NOMO-1 treated with DMSO at 0.1 percent for 48 hours (cell line): ENCODE results near the gene NFIB.

Experiments
- DNase-seq: peaks from one replicate; lab custom pipeline; 2025; ENCODE audit not compliant: unreplicated experiment; lab: John Stamatoyannopoulos, UW

Gene NFIB

DNA sequence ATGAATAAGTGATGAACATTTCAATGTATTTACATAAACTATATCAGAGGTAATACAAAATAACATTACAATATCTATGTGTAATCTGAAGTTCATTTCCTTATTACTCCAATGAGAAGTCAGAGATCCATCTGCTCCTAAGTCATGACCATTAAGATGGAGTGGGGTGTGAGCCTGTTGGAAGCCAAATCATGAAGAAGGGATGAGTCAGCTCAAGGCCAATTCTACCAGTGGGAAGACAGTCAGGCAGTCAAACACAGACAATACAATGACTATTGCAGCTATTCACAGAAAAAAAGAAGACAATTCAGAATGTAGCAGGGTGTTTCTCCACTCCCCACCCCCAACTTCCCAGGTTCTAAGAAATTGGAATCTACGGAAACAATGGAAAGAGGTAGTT is 155.0 kb downstream of the NFIB start:
- no peak for DNase-seq

DNA sequence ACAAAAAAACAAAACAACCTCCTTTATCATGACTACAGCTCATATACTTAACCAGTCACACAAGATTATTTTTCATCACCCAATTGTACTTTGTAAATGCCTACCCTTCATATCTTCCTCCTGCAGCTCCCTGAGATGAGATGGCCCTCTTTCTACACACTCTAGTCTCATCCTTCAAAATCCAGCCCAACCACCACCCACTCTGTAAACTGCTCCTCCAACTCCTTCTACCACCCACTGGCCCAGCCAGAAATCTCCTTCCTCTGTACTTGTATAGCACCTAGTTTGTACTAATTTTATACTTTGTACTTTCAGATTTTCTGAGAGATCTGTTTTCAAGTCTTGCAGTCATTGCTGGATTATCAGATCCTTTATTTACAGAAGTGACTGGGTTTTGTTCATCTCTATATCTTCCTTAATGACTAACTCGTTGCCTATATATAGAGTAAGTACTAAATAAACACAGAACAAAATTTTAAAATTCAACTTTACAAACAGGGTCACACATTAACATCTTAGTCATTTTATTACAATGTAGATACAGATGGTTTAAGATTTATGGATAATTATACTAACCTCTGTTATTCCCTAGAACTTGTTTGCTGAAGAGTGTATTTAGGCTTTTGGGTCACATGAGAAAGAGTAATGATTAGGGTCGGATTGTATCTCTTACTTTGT is 155.7 kb downstream of the NFIB start:
- DNase-seq, result no peak

- no peak for DNase-seq
Observed at GRCh38 chr9:14157191-14157590, 156.8 kb downstream of the NFIB start.

- no peak for DNase-seq
Observed at GRCh38 chr9:14156046-14156445, 157.9 kb downstream of the NFIB start.

GRCh38 chr9:14155237-14155636 is 158.7 kb downstream of the NFIB start:
- no peak for DNase-seq

GRCh38 chr9:14153310-14153720 is 160.6 kb downstream of the NFIB start:
- DNase-seq, result no peak

GRCh38 chr9:14151451-14151850 is 162.5 kb downstream of the NFIB start:
- no peak for DNase-seq

DNA sequence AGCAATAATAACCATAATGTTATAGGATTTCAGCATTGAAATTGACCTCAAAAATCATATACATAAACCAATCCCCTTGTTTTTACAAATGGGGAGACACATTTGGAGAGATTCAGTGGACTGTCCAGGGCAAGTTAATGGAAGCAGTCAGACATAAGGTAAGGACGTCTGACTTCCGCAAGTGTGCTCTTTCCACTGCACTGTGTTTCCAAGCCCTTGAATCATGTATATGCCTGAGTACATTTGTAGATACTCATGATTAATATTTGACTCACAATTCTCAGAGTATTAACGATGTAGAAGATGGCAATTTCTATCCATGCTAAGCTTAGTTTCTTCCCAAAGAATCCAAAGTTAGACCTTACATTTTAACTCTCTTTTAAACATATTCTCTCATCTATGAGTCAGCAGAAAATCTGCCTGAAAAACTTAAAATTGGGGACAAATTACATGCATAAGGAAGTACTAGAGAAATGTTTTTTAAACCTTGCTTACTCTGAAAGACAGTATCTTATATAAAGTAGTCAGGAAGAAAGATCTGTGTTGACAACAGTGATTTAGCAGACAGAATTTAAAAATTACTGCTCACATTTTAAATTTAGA is 165.3 kb downstream of the NFIB start:
- DNase-seq, result no peak

- DNase-seq, result no peak
Observed at GRCh38 chr9:14147738-14148137, 166.2 kb downstream of the NFIB start.

DNA sequence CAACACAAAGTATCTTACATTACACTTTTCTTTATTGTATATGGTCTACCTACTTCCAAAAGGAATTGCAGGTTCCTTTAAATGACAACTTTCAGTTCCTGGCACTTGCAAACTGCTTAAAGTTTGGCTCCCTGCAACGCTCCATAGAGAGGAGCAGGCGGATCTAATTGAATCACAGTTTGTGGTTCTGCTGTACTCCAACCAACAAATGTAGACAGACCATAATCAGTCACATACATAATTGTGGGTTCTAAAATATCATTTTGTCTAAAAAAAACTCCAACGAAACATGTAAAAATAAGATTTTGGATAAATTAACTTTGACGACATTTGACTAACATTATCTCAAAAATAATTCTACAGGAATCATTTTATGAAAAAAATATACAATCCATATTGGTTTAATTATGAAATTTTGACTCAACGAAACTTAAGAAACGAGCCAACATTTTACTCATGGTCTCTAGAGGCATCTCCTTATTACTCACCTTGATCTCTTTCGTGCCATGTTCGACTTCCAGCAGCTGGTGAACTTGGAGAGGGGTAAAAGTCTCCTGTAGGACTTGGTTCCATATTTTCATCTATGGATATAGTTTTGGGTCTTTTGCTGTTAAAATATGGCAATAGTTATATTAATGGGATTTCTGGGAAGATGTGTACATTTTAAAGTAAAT is 167.6 kb downstream of the NFIB start:
- no peak for DNase-seq

GRCh38 chr9:14144215-14144614 is 169.7 kb downstream of the NFIB start:
- no peak for DNase-seq

DNA sequence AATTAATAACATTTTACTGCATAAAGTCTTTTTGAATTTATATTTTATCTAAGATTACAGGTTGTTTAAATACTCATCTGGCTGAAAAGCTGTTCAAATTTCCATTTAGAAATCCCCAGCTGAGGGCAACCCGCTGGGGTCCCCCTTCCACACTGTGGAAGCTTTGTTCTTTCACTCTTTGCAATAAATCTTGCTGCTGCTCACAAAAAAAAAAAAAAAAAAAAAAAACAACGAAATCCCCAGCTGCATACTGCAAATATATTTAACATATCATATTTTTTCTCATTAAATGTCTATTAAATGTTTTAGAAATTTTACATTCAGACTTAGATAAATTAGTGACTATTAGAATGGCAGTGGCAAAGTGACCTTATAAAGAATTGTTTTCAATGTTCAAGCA is 172.2 kb downstream of the NFIB start:
- DNase-seq, result no peak

DNA sequence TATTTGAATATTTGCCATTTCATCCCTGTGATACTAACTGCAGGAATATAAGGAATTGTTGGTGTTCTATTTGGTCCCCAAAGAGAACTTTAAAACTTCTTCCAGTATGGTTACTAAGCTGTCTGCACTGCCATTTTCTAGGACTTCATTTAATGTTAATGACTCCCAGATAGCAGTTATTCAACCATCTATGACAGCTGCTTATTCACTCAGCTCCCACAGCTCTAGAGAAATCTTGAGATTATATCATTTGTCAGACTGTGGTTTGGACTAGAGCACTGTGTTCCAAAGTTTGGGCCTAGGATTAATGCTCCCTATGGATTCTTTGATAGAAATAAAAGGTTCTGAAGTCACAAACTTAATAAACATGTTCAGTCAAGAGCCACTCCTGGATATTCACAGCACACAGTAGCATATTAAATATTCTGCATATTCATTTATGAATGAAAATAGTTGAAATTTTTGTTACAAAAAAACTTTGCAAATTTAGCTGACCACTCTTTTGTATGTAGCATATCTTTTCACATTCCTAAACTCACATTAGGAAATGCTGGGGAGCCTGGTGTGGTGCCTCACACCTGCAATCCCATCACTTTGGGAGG is 173.7 kb downstream of the NFIB start:
- DNase-seq, result no peak

DNA sequence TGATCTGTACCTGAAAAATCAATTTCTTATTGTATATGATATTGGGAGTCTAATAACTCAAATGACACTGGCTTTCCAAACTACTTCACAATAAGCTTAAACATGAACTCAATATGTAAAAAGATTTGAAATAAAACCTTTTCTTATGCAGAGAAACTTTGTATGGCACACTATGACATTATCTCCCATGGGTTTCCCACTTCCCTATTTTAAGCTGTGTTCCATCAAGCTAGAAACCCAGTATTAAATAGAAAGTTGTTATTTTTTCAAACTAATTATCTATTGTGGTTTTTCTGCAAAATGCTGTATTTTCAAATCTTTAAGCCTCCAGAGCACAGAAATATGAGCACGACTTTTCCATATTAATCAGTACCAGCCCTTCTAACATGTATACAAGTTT is 174.7 kb downstream of the NFIB start:
- DNase-seq, result no peak

DNA sequence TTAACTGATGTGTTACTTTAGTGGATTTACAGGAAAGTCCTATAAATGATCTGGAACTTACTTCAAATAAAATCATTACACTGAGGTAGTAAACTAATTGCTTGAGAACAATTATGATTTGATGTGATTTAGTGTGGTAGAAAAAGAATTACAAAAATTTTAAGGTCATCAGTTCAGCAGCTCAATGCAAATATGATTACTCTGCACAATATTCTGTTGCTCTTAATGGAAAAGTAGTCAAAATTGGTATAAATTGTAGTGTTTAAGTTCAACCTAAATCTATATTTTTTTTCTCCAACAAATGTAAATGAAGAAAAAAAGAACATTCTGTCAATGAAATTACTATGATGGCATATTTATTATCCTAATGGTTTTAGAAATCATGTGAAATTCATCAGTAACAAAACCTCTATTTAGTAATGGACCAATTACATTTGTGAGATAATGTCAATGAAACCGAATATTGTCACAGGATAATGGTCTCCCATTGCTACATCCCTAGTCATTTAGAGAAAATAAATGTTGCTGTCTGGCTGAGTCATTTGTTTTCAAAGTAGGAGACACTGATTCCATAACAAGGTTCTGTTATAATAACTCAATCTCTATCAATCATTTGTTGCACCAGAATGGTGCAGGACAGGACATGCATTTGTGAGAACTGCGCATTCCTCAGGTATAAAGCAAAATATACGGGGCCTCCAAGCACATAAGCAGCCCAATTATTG is 177.1 kb downstream of the NFIB start:
- DNase-seq, result no peak

- DNase-seq, result no peak
Observed at GRCh38 chr9:14136047-14136635, 177.8 kb downstream of the NFIB start.

- DNase-seq, result no peak
Observed at GRCh38 chr9:14135421-14135820, 178.5 kb downstream of the NFIB start.

DNA sequence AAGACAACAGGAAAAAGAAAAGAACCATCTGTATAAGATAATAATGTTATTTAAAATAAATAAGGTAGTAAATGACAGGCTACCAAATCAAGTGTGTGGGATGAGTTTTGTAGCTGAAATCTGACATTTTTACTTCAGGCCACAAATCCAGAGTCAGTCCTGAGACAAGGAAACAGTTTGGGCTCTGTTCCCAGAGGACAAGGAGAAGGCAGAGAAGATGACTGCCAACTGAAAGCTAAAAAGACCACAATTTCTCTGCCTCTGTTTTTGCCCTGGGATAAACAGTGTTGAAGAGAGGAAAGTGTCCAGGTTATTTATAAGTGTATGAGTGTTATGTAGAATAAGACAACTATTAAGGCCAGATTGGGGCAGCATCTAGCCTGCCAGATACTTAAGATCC is 180.5 kb downstream of the NFIB start:
- DNase-seq, result no peak

- DNase-seq, result no peak
Observed at GRCh38 chr9:14132775-14133174, 181.2 kb downstream of the NFIB start.

- no peak for DNase-seq
Observed at GRCh38 chr9:14131356-14132088, 182.4 kb downstream of the NFIB start.
